ENCODE results near the gene KANK4. TPM values are rescaled to one million over a fixed set of nuclear protein-coding genes. Genes with fewer than 3 reads are reported as not detected.

KANK4 gene
- total RNA-seq, 4 donors from 2014 or later: 1.3 to 2.7 (median 1.7) TPM

GRCh38 chr1:62307895-62308492 is 11.2 kb downstream of the KANK4 start:
- no peak for DNase-seq (ENCODE audit: low spot score)
- no peak for ATAC-seq (ENCODE audit: low FRiP score)
- TF ChIP-seq CTCF (IDR thresholded peaks at IDR 0.05): no peak

- DNase-seq (ENCODE audit: low spot score) (no peak), ATAC-seq (ENCODE audit: low FRiP score) (no peak)
- TF ChIP-seq CTCF (IDR thresholded peaks at IDR 0.05): no peak
Observed at GRCh38 chr1:62307446-62307845, 11.8 kb downstream of the KANK4 start.

- ATAC-seq (ENCODE audit: low FRiP score): no peak
- DNase-seq (ENCODE audit: low spot score): no peak
- no peak for TF ChIP-seq CTCF (IDR thresholded peaks at IDR 0.05)
Observed at GRCh38 chr1:62306065-62306464, 13.2 kb downstream of the KANK4 start.

GRCh38 chr1:62304975-62305374 is 14.3 kb downstream of the KANK4 start:
- DNase-seq (ENCODE audit: low spot score) (no peak), ATAC-seq (ENCODE audit: low FRiP score) (no peak)
- no peak for TF ChIP-seq CTCF (IDR thresholded peaks at IDR 0.05)

GRCh38 chr1:62304515-62304914 is 14.7 kb downstream of the KANK4 start:
- TF ChIP-seq CTCF (IDR thresholded peaks at IDR 0.05): no peak
- no peak for DNase-seq (ENCODE audit: low spot score)
- no peak for ATAC-seq (ENCODE audit: low FRiP score)

- TF ChIP-seq CTCF (IDR thresholded peaks at IDR 0.05): no peak
- DNase-seq (ENCODE audit: low spot score) (no peak), ATAC-seq (ENCODE audit: low FRiP score) (no peak)
Observed at GRCh38 chr1:62301726-62302390, 17.4 kb downstream of the KANK4 start.

Data from omental fat pad (tissue), 4 donors.